Measurements from ENCODE around the gene SEMA4C.
A peak's percentile ranks its signal among the peaks of the same experiment; 100 is the strongest.

Gene SEMA4C

DNA sequence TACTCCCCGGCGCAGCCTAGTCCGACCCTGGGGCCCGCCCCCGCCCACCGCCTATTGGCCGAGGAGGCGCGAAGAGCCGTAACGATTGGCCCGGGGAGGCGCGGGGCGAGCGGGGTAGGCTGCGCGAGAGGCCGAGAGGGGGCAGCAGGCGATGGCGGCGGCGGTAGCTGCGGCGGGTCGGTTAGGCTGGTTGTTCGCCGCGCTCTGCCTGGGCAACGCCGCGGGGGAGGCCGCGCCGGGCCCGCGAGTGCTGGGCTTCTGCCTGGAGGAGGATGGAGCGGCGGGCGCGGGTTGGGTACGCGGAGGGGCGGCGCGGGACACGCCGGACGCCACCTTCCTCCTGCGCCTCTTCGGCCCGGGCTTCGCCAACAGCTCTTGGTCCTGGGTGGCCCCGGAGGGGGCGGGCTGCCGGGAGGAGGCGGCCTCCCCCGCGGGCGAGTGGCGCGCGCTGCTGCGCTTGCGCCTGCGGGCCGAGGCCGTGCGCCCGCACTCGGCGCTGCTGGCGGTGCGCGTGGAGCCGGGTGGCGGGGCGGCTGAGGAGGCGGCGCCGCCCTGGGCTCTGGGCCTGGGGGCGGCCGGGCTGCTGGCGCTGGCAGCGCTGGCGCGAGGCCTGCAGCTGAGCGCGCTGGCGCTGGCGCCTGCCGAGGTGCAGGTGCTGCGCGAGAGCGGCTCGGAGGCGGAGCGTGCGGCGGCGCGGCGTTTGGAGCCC lies 53.6 kb downstream of the SEMA4C start, which contains the start of gene CNNM3:
TSS of gene CNNM3 (plus strand) at position 142 of the 709 bp plus-strand sequence. CDS start at position 152, 10 bp downstream.
- intact Hi-C loops (cut with DNase I) = loop anchor here (2.0 to 5.0 kb wide), 2 partner anchors 43 to 54 kb away; partner anchors contain the start of genes ANKRD39 and CNNM4
- DNase-seq = peak; percentile 89 to 99 (median 98)

DNA sequence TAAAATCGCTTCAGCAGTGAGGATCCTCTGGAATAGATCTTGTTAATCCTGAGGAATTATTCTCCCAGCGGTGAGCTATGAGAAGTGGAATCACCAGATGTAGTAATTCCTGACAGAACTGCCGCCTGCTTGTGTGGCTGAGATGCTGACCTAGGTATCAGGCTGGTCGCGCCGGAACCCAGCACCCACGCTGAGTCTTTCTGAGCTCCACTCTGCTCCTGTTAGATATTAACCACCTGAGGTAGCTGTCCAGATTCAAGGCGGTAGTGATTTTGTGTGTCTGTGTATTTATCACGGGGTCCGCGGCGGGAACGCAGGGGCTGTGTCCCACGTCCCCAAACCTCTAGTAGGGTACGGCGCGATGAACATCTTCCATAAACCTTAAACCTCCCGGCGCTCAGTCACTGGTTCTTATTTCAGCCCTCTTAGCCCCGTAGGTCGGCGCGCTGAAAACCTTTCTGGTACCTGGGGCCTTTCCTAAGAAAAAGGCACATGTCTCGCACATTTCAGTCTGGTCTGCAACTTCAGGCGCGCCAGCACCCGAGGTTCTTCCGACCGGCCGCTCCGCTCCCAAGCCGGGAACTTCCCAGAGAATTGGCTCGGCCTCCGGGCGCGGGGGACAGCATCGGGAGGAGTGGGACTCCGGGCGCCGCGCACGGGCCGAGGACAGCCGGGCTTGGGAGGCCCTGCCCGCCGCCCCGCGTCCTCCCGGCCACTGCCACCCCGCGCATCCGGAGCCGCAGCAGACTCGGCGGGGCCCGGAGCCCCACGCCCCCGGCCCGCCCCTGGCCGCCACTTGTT lies 54.4 kb downstream of the SEMA4C start:
- intact Hi-C loops (cut with DNase I) = loop anchor here (2.0 to 5.0 kb wide), 2 partner anchors 43 to 53 kb away; partner anchors contain the start of genes ANKRD39 and CNNM4
- peak in 21 of 42 donors; percentile 17 to 66 (median 36) for DNase-seq

DNA sequence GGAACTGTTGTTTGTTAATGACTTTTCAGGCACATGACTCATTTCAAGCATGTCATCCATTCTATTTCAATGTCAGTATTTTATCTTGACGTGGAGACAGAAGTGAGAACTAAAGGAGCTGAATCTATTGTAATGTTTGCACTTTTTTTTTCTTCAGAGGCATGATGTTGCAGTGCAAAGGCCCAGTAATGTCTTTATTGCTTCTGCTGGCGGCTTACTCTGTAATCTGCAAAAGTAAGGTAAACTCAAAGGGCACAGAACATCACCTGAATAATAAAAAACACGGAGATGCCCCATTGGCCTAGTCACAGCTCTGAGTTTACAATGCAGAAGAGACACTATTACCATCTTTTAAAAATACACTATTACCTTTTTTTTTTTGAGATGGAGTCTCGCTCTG lies 56.2 kb downstream of the SEMA4C start:
- DNase-seq = no peak
- intact Hi-C loops (cut with DNase I) = no loop called here

DNA sequence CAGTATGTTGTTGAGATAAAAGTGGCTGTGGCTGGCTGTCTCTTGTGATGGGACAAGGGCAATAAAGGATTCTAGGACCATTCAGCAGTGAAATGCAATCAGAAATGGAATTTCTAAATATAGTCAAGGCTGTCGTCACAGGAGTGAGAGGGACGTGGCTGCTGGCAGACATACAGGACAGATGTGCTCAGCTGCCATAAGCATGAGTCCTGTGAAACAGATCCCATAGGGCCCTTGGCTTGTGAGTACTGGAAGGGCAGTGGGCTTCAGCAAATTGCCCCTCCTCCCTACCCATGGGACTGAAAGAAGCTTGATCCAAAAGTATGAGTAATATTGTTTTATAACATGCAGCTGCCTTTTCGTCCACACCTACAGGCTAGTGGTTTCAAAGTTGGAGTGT lies 58.0 kb downstream of the SEMA4C start:
- DNase-seq = no peak
- intact Hi-C loops (cut with DNase I) = no loop called here

DNA sequence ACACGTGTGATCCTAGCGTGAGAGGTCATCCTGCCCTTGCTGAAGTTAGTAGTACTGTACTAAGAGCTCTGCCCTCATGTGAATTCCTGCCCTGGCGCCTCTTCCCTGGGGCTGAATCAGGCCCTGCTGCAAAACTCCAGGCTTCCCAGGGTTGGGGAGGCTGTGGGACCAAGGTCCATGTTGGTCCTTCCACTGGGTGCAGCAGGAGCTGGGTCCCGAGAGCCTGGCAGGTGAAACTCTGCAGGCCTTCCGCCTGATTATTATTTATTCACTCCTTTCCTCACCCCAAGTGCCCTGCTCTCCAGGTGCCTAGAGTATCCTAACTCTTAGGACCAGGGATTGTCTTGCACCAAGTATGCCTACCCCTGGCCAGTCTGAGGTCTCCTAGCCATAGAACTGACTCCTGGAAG lies 59.1 kb downstream of the SEMA4C start:
- intact Hi-C loops (cut with DNase I) = no loop called here
- no peak for DNase-seq

DNA sequence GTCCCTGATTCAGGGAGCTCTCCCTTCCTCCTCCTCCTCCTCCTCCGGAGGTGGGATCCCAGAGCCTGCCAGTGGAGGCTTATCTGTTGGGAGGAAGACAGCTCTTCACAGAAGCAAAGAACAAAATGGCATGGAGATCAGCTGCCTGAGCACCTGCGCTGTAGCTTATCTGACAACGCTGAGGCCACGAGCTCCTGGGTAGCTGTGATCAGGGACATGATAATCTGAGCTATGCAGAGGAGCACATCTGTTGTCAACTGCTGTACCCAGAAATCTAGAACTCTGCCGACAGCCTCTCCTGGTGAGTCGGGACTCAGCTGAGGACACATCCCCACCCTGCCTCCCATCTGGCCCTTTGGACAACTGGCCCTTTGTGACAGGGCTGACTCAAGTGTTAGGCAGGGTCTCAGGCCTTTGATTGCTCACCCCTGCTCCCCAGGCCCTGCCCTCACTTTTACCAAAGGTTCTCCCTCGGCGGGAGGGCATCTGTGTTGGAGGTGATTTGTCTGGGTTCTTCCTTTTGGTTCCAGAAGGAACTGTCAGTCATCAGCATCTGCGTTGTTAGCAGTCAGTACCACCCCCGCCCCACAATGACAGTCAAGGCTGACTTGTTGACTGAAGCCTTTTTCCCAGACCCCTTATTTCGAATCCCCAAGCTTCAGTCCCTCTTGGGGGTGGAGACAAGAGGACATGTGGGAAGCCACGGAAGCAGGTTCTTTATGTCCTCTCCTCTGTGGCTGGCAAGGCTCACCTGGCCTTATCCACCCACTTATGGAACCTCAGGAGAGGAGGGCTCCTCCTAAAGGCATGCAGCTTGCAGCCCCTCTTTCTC lies 59.7 kb downstream of the SEMA4C start:
- DNase-seq = peak in 26 of 42 donors; percentile 31 to 78 (median 47)
- intact Hi-C loops (cut with DNase I) = no loop called here

Measured in head of caudate nucleus (tissue), 42 donors.